GM12878 (cell line): Measurements from ENCODE around the gene TXNIP. TPM values are rescaled to one million over a fixed set of nuclear protein-coding genes. Genes with fewer than 3 reads are reported as not detected.

Experiments
- ATAC-seq: fragments of 200-7000 bp; cut with Tn5 transposase; 3 replicates; pipeline ENCODE4 v1.9.1; 2020; ENCODE audit warnings: mild to moderate bottlenecking, moderate library complexity
- BruUV-seq: library from RNA; stranded (reverse); fragments of 400-500 nt; replicated peaks from 2 replicates; lab custom pipeline; 2021; lab: Mats Ljungman, UMichigan
- CTCF ChIA-PET: fragments of 300-600 bp; sonication (Branson Sonifier 250); formaldehyde crosslinking; extraction: SDS; loops from one replicate; lab custom pipeline; 2021; ENCODE audit warnings: inconsistent platforms; lab: Yijun Ruan, JAX
- POLR2A ChIA-PET: fragments of 350-600 bp; formaldehyde crosslinking; extraction: SDS; loops from one replicate; lab custom pipeline; 2021; ENCODE audit warnings: inconsistent platforms; lab: Charles Lee
- RAD21 ChIA-PET: fragments of 300-600 bp; sonication (Branson Sonifier 250); formaldehyde crosslinking; loops from one replicate; lab custom pipeline; 2023; ENCODE audit warnings: antibody characterized with exemption; ENCODE audit not compliant: unreplicated experiment; lab: Charles Lee
- SMC1A ChIA-PET: fragments of 300-600 bp; sonication (Branson Sonifier 250); formaldehyde crosslinking; loops from one replicate; lab custom pipeline; 2023; ENCODE audit not compliant: unreplicated experiment, uncharacterized antibody; lab: Charles Lee
- DNase-seq: peaks from one replicate; pipeline ENCODE4 v3.0.0-alpha.2; 2011; ENCODE audit warnings: low read depth, low spot score
- FAIRE-seq: peaks from 3 replicates; lab custom pipeline; 2011; peaks lifted over from hg19 to GRCh38; lab: Jason Lieb, UNC
- H2AFZ ChIP-seq: 2 replicates; pipeline ENCODE4 v1.6.0; 2011; ENCODE audit warnings: low read depth, low read length, control low read depth; ENCODE audit not compliant: control insufficient read depth
- H3K27ac ChIP-seq: 2 replicates; pipeline ENCODE4 v1.5.1; 2011; ENCODE audit warnings: control low read depth; ENCODE audit not compliant: control insufficient read depth, insufficient read depth
- H3K27me3 ChIP-seq, 2 experiments: replicated peaks in 1 of 2; 2 replicates each; pipeline versions ENCODE4 v1.6.0 to v1.6.1; 2011; ENCODE audit warnings: low read length in 1 of 2; ENCODE audit not compliant: control insufficient read depth in 2 of 2, insufficient read depth in 2 of 2
- H3K36me3 ChIP-seq, 2 experiments: 2 replicates each; pipeline ENCODE4 v1.5.1; 2011; ENCODE audit warnings: low read length in 1 of 2; ENCODE audit not compliant: control insufficient read depth in 2 of 2, insufficient read depth in 2 of 2
- H3K4me1 ChIP-seq: 2 replicates; pipeline ENCODE4 v1.6.1; 2011; ENCODE audit warnings: mild to moderate bottlenecking, low read length, moderate library complexity, mixed read lengths; ENCODE audit not compliant: control insufficient read depth, insufficient read depth
- H3K4me2 ChIP-seq: 2 replicates; pipeline ENCODE4 v1.6.0; 2011; ENCODE audit warnings: control low read depth; ENCODE audit not compliant: control insufficient read depth, insufficient read depth
- H3K4me3 ChIP-seq: fragments of 200-600 bp; sonication (generic); 2 replicates; pipeline ENCODE4 v1.5.1; 2016
- H3K79me2 ChIP-seq: 2 replicates; pipeline ENCODE4 v1.6.0; 2011; ENCODE audit warnings: low read length; ENCODE audit not compliant: control insufficient read depth, insufficient read depth
- H3K9ac ChIP-seq: 2 replicates; pipeline ENCODE4 v1.8.0; 2011; ENCODE audit warnings: low read length, control low read depth, mixed read lengths; ENCODE audit not compliant: control insufficient read depth, insufficient read depth
- H3K9me3 ChIP-seq: replicated peaks from 3 replicates; pipeline ENCODE4 v1.5.1; 2011; ENCODE audit warnings: mild to moderate bottlenecking, low read length; ENCODE audit not compliant: control insufficient read depth, insufficient read depth
- H4K20me1 ChIP-seq: 2 replicates; pipeline ENCODE4 v1.6.0; 2011; ENCODE audit not compliant: control insufficient read depth, insufficient read depth
- CBX5 ChIP-seq: sonication (generic); IDR thresholded peaks from 2 replicates; pipeline ENCODE4 v1.6.1; 2016; ENCODE audit warnings: low read depth, moderate library complexity, mild to moderate bottlenecking, inconsistent platforms
- CHD2 ChIP-seq: IDR thresholded peaks from 2 replicates; pipeline ENCODE4 v1.6.1; 2011; ENCODE audit warnings: low read depth, low read length, improper control_type of control experiment, borderline replicate concordance
- ESRRA ChIP-seq: IDR thresholded peaks from 2 replicates; pipeline ENCODE4 v1.6.1; 2012; ENCODE audit warnings: mild to moderate bottlenecking, low read length, improper control_type of control experiment
- MEF2A ChIP-seq: IDR thresholded peaks from 2 replicates; pipeline ENCODE4 v1.6.1; 2011; ENCODE audit warnings: low read depth, mild to moderate bottlenecking, low read length, moderate library complexity; ENCODE audit not compliant: insufficient read depth
- POLR2A ChIP-seq: IDR thresholded peaks from 2 replicates; pipeline ENCODE4 v1.6.1; 2011; ENCODE audit warnings: low read depth, mild to moderate bottlenecking, low read length
- SPI1 ChIP-seq: IDR thresholded peaks from 2 replicates; pipeline ENCODE4 v1.6.1; 2011; ENCODE audit warnings: low read depth, mild to moderate bottlenecking, low read length, moderate library complexity, borderline replicate concordance; ENCODE audit not compliant: insufficient read depth
- STAT1 ChIP-seq: fragments of 450-650 bp; conservative IDR thresholded peaks from 2 replicates; pipeline ENCODE4 v1.6.1; 2014; ENCODE audit warnings: antibody characterized with exemption, mild to moderate bottlenecking
- YY1 ChIP-seq: IDR thresholded peaks from 2 replicates; pipeline ENCODE4 v1.6.1; 2011; ENCODE audit warnings: low read depth, mild to moderate bottlenecking, low read length
- ZNF384 ChIP-seq: IDR thresholded peaks from 2 replicates; pipeline ENCODE4 v1.6.1; 2012; ENCODE audit warnings: low read depth, mild to moderate bottlenecking, low read length, improper control_type of control experiment, borderline replicate concordance
- ZNF622 ChIP-seq: fragments of 450-650 bp; IDR thresholded peaks from 2 replicates; pipeline ENCODE4 v1.6.1; 2017; ENCODE audit warnings: mild to moderate bottlenecking, inconsistent platforms
- in situ Hi-C: fragments of 300-500 bp; cut with MboI; formaldehyde crosslinking; loops from 9 replicates; pipeline ENCODE4 v1.14.3; 2018; ENCODE audit warnings: mixed read lengths
- intact Hi-C: fragments of 100-400 bp; cut with micrococcal nuclease; formaldehyde crosslinking; loops from one replicate; pipeline ENCODE4 v1.14.2; 2022; ENCODE audit not compliant: unreplicated experiment
- polyA plus RNA-seq, 11 experiments: library from polyadenylated mRNA; depleted of rRNA in 4 of 11; unstranded in 6 of 11; stranded (reverse) in 5 of 11; fragments of >200 nt; fragmentation: Nextera tagmentation in 4 of 11; fragmentation: Illumina TruSeq in 1 of 11; extraction: Ambion mirVana in 4 of 11; extraction: Trizol in 1 of 11; gene quantifications; 1 replicate in 1 of 11; 2 replicates in 10 of 11; pipeline versions ENCODE4 v1.2.1 to v1.2.3, GENCODE V29; 2011 to 2016; ENCODE audit warnings: inconsistent platforms in 2 of 11, missing spikeins in 2 of 11, low read depth in 1 of 11
- total RNA-seq, 4 experiments: library from RNA; depleted of rRNA in 3 of 4; stranded (reverse); fragments of >200 nt in 3 of 4; fragmentation: Illumina TruSeq in 1 of 4; extraction: Trizol in 1 of 4; gene quantifications; 2 replicates each; pipeline versions ENCODE4 v1.2.1 to v1.2.3, GENCODE V29; 2013 to 2021
- TF ChIP-seq, protein P1 (sequence below): fragments of 450-650 bp; formaldehyde crosslinking; IDR thresholded peaks from 2 replicates; pipeline ENCODE4 v1.5.0; 2022; ENCODE audit warnings: mild to moderate bottlenecking, missing genetic modification characterization
- TF ChIP-seq, protein P2 (sequence below): IDR thresholded peaks from 2 replicates; pipeline ENCODE4 v1.6.1; 2012; ENCODE audit warnings: low read length, inconsistent platforms
- TF ChIP-seq, protein P3 (sequence below): fragments of 450-650 bp; formaldehyde crosslinking; IDR thresholded peaks from 2 replicates; pipeline ENCODE4 v1.4.0; 2022; ENCODE audit warnings: mild to moderate bottlenecking, moderate library complexity

The TXNIP gene
- total and polyA plus RNA-seq, 10 of the 15 experiments (the other 5 are each of a cell fraction or from before 2014, with no cell fraction given): 48.7 to 133 (median 107) TPM

DNA sequence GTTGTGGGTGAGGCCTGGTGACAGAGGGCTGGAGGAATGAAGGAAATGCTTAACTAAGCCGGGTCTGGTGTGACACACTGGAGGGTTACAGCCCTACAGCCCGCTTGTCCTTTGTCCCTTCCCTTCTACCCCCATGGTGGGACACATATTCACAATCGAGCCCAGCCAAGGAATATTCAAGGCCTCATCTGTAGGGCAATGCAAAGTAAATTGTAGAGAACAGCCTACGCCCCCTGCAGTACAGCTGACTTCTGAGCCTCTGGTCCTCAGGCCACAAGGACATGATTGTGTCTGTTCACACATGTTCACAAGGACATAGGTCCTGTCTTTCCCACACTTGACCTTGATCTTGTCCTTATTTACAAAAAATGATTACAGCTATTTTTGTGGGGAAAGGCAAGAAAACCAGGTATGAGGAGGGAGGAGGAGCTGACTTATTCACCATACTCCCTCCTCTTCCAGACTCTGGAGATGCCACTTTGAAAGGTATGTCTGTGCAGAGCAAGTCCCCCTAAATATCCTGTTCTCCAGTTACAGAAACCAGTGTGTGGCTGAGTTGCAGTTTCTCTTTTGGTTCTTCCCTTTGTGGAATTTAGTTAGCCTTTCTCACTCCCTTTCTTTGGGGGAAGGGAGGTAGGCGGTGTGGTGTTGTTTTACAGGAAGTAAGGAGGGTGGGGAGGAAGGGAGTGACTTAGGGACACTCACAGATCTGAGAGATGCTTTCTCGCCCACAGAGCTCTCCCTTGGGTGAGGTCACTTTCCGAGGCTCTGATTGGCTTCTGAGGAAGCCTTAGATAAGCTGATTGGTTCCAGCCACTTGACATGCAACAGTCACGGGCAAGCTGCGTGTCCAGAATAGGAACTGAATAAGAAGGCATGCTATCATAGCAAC, 17.3 kb downstream of the TXNIP start (continued):
- TF ChIP-seq, protein P1, sequence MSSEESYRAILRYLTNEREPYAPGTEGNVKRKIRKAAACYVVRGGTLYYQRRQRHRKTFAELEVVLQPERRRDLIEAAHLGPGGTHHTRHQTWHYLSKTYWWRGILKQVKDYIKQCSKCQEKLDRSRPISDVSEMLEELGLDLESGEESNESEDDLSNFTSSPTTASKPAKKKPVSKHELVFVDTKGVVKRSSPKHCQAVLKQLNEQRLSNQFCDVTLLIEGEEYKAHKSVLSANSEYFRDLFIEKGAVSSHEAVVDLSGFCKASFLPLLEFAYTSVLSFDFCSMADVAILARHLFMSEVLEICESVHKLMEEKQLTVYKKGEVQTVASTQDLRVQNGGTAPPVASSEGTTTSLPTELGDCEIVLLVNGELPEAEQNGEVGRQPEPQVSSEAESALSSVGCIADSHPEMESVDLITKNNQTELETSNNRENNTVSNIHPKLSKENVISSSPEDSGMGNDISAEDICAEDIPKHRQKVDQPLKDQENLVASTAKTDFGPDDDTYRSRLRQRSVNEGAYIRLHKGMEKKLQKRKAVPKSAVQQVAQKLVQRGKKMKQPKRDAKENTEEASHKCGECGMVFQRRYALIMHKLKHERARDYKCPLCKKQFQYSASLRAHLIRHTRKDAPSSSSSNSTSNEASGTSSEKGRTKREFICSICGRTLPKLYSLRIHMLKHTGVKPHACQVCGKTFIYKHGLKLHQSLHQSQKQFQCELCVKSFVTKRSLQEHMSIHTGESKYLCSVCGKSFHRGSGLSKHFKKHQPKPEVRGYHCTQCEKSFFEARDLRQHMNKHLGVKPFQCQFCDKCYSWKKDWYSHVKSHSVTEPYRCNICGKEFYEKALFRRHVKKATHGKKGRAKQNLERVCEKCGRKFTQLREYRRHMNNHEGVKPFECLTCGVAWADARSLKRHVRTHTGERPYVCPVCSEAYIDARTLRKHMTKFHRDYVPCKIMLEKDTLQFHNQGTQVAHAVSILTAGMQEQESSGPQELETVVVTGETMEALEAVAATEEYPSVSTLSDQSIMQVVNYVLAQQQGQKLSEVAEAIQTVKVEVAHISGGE: no peak
- no peak for TF ChIP-seq CBX5
- TF ChIP-seq, protein P2, sequence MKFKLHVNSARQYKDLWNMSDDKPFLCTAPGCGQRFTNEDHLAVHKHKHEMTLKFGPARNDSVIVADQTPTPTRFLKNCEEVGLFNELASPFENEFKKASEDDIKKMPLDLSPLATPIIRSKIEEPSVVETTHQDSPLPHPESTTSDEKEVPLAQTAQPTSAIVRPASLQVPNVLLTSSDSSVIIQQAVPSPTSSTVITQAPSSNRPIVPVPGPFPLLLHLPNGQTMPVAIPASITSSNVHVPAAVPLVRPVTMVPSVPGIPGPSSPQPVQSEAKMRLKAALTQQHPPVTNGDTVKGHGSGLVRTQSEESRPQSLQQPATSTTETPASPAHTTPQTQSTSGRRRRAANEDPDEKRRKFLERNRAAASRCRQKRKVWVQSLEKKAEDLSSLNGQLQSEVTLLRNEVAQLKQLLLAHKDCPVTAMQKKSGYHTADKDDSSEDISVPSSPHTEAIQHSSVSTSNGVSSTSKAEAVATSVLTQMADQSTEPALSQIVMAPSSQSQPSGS: peak; percentile 99

DNA sequence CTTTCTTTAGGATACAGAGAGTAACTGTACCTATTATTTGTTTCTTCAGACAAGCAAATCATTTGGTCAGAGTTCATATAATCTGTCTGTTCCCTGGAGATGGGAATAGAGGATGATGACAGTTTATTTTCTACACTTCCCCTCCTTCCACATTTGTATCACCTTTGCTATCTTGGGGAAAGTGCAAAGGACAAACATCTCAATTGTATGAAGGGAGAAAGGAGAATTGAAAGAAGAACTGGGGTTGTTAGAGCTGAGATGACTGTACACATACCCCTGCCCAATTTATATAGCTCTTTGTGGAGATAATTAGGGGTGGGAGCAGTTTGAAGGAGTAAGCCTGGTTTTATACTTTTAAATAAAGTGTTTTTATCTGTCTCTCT, 17.9 kb downstream of the TXNIP start:
- H3K4me3 ChIP-seq: no peak overlapping the region
- peak overlapping the region; percentile 99 for H3K27ac ChIP-seq
- no TSS peak for BruUV-seq
- POLR2A ChIA-PET: interaction anchor here (0.7 to 6.5 kb wide), 11 partner anchors 12 to 65 kb away, joined by 4 to 102 read pairs (median 19); partner anchors contain the start of genes ANKRD34A, LIX1L, POLR3GL and RBM8A
- SMC1A ChIA-PET: interaction anchor here (0.6 to 10.9 kb wide), 20 partner anchors 8 to 152 kb away, joined by 3 to 244 read pairs (median 8); partner anchors contain the start of genes ANKRD34A, LIX1L, NUDT17 and PIAS3
- no peaks in the 10 kb centered on the region for H4K20me1 ChIP-seq
- H3K9ac ChIP-seq: peak overlapping the region; percentile 77
- in situ Hi-C loops (no loop called here), intact Hi-C loops (no loop called here)
- H3K27me3 ChIP-seq: no peaks in the 10 kb centered on the region
- no peak for DNase-seq
- FAIRE-seq: no peak
- peak overlapping the region; percentile 95 for H3K4me2 ChIP-seq
- ATAC-seq: peak; percentile 34
- H3K79me2 ChIP-seq: no peaks in the 10 kb centered on the region
- CTCF ChIA-PET: interaction anchor here (0.9 to 9.4 kb wide), 19 partner anchors 11 to 132 kb away, joined by 3 to 361 read pairs (median 7); partner anchors contain the start of genes ANKRD34A, ANKRD35, LIX1L and NUDT17
- H3K36me3 ChIP-seq: no peaks in the 10 kb centered on the region
- H2AFZ ChIP-seq: peak overlapping the region; percentile 86; the same call in 1 of the 2 replicates
- RAD21 ChIA-PET: interaction anchor here (1.4 to 7.9 kb wide), 16 partner anchors 10 to 120 kb away, joined by 3 to 136 read pairs (median 17); partner anchors contain the start of genes ANKRD34A, LIX1L, PIAS3 and POLR3GL
- H3K9me3 ChIP-seq: no peaks in the 10 kb centered on the region
- peaks cover 53% of the 10 kb centered on the region for H3K4me1 ChIP-seq
- TF ChIP-seq YY1: no peak
- no peak for TF ChIP-seq MEF2A
- no peak for TF ChIP-seq POLR2A
- peak; percentile 89 for TF ChIP-seq SPI1
- no peak for TF ChIP-seq STAT1
- TF ChIP-seq, protein P3, sequence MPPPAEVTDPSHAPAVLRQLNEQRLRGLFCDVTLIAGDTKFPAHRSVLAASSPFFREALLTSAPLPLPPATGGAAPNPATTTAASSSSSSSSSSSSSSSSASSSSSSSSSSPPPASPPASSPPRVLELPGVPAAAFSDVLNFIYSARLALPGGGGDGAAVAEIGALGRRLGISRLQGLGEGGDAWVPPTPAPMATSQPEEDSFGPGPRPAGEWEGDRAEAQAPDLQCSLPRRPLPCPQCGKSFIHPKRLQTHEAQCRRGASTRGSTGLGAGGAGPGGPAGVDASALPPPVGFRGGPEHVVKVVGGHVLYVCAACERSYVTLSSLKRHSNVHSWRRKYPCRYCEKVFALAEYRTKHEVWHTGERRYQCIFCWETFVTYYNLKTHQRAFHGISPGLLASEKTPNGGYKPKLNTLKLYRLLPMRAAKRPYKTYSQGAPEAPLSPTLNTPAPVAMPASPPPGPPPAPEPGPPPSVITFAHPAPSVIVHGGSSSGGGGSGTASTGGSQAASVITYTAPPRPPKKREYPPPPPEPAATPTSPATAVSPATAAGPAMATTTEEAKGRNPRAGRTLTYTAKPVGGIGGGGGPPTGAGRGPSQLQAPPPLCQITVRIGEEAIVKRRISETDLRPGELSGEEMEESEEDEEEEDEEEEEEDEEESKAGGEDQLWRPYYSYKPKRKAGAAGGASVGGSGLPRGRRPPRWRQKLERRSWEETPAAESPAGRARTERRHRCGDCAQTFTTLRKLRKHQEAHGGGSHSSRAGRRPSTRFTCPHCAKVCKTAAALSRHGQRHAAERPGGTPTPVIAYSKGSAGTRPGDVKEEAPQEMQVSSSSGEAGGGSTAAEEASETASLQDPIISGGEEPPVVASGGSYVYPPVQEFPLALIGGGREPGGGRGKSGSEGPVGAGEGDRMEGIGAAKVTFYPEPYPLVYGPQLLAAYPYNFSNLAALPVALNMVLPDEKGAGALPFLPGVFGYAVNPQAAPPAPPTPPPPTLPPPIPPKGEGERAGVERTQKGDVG: no peak
- no peak for TF ChIP-seq ZNF622
- TF ChIP-seq ZNF384: no peak
- no peak for TF ChIP-seq CHD2
- TF ChIP-seq ESRRA: no peak
